Measurements from ENCODE around the gene STYXL1. TPM values are rescaled to one million over a fixed set of nuclear protein-coding genes. Genes with fewer than 3 reads are reported as not detected.

STYXL1 gene
- total and polyA plus RNA-seq, 2 experiments from 2014 or later: 56.3 to 70.1 TPM

GRCh38 chr7:76071316-76072242 is 23.8 kb upstream of the STYXL1 start:
- Histone ChIP-seq H3K27me3 (no peaks in the 10 kb centered on the region), H3K79me2 (no peaks in the 10 kb centered on the region), H3K9me2 (replicated peaks; ENCODE audit: insufficient read depth) (no peaks in the 10 kb centered on the region), H4K20me1 (ENCODE audit: insufficient read depth, poor library complexity, severe bottlenecking) (no peaks in the 10 kb centered on the region), H3K27ac (peak overlapping the region; percentile 79), H3K36me3 (replicated peaks; ENCODE audit: insufficient read depth, low read depth) (no peaks in the 10 kb centered on the region), H3K4me1 (ENCODE audit: insufficient read depth) (no peaks in the 10 kb centered on the region), H3K9me3 (ENCODE audit: low read depth) (no peaks in the 10 kb centered on the region), H3K4me2 (no peak overlapping the region), H3K4me3 (no peak overlapping the region), H2AFZ (no peak overlapping the region)
- WGBS (ENCODE audit: low lambda C conversion rate, missing lambda C conversion rate): 74% methylated on average over 37 of the region's 47 CpGs
- peak; percentile 59 for DNase-seq (ENCODE audit: low spot score)
- TF ChIP-seq EZH2phosphoT487 (IDR thresholded peaks at IDR 0.05; ENCODE audit: low read depth, severe bottlenecking, unreplicated experiment) (no peak), EZH2 (IDR thresholded peaks at IDR 0.05; ENCODE audit: borderline replicate concordance) (no peak), CTCF (IDR thresholded peaks at IDR 0.05; ENCODE audit: poor library complexity) (no peak)

GRCh38 chr7:76069238-76069638 is 21.4 kb upstream of the STYXL1 start:
- Histone ChIP-seq H3K79me2 (no peaks in the 10 kb centered on the region), H3K36me3 (replicated peaks; ENCODE audit: insufficient read depth, low read depth) (no peaks in the 10 kb centered on the region), H3K9me2 (replicated peaks; ENCODE audit: insufficient read depth) (no peaks in the 10 kb centered on the region), H3K4me3 (no peak overlapping the region), H4K20me1 (ENCODE audit: insufficient read depth, poor library complexity, severe bottlenecking) (no peaks in the 10 kb centered on the region), H3K4me2 (no peak overlapping the region), H3K9me3 (ENCODE audit: low read depth) (no peaks in the 10 kb centered on the region), H3K27me3 (no peaks in the 10 kb centered on the region), H3K4me1 (ENCODE audit: insufficient read depth) (no peaks in the 10 kb centered on the region), H2AFZ (no peak overlapping the region), H3K27ac (no peak overlapping the region)
- peak; percentile 77 for DNase-seq (ENCODE audit: low spot score)
- WGBS (ENCODE audit: low lambda C conversion rate, missing lambda C conversion rate): 40% methylated on average over 8 of the region's 8 CpGs
- TF ChIP-seq CTCF (IDR thresholded peaks at IDR 0.05; ENCODE audit: poor library complexity) (peak; percentile 29), EZH2phosphoT487 (IDR thresholded peaks at IDR 0.05; ENCODE audit: low read depth, severe bottlenecking, unreplicated experiment) (no peak), EZH2 (IDR thresholded peaks at IDR 0.05; ENCODE audit: borderline replicate concordance) (no peak)

GRCh38 chr7:76066716-76067503 is 19.1 kb upstream of the STYXL1 start:
- Histone ChIP-seq H3K4me2 (no peak overlapping the region), H4K20me1 (ENCODE audit: insufficient read depth, poor library complexity, severe bottlenecking) (no peaks in the 10 kb centered on the region), H3K27ac (no peak overlapping the region), H3K79me2 (no peaks in the 10 kb centered on the region), H3K4me3 (no peak overlapping the region), H3K4me1 (ENCODE audit: insufficient read depth) (no peaks in the 10 kb centered on the region), H3K27me3 (no peaks in the 10 kb centered on the region), H3K9me2 (replicated peaks; ENCODE audit: insufficient read depth) (no peaks in the 10 kb centered on the region), H3K9me3 (ENCODE audit: low read depth) (no peaks in the 10 kb centered on the region), H3K36me3 (replicated peaks; ENCODE audit: insufficient read depth, low read depth) (no peaks in the 10 kb centered on the region), H2AFZ (no peak overlapping the region)
- DNase-seq (ENCODE audit: low spot score): no peak
- TF ChIP-seq EZH2phosphoT487 (IDR thresholded peaks at IDR 0.05; ENCODE audit: low read depth, severe bottlenecking, unreplicated experiment) (no peak), EZH2 (IDR thresholded peaks at IDR 0.05; ENCODE audit: borderline replicate concordance) (no peak), CTCF (IDR thresholded peaks at IDR 0.05; ENCODE audit: poor library complexity) (no peak)
- 95% methylated on average over 14 of the region's 14 CpGs for WGBS (ENCODE audit: low lambda C conversion rate, missing lambda C conversion rate)
